Activated CD4-positive, alpha-beta T cell treated with anti-CD3 and anti-CD28 coated beads, Interleukin-2, amount 10 ng/mL, durations not matched to agents 7 days and 5 days (primary cell): ENCODE measurements around the gene CLCN7. TPM values are rescaled to one million over a fixed set of nuclear protein-coding genes. Genes with fewer than 3 reads are reported as not detected.
"Not testable (repeated sequence)": the region's sequence is repeated elsewhere in the genome, so short reads cannot be mapped to it uniquely, and the experiment has no call there.

Source experiments
- CTCF ChIA-PET: fragments of 350-600 bp; sonication (Branson Sonifier 250); formaldehyde crosslinking; loops from one replicate; lab custom pipeline; 2021; ENCODE audit warnings: antibody characterized with exemption; lab: Charles Lee
- POLR2A ChIA-PET: fragments of 350-600 bp; sonication (Branson Sonifier 250); formaldehyde crosslinking; loops from one replicate; lab custom pipeline; 2021; ENCODE audit warnings: antibody characterized with exemption; lab: Charles Lee
- DNase-seq: peaks from one replicate; pipeline ENCODE4 v3.0.0-alpha.2; 2020
- H3K27ac Mint-ChIP-seq: one replicate; pipeline ENCODE4 v1.8.0; 2021; ENCODE audit warnings: mild to moderate bottlenecking, moderate library complexity, mixed read lengths
- H3K27me3 Mint-ChIP-seq: one replicate; pipeline ENCODE4 v1.8.0; 2021; ENCODE audit warnings: mixed read lengths
- H3K36me3 Mint-ChIP-seq: one replicate; pipeline ENCODE4 v1.8.0; 2021; ENCODE audit warnings: low read depth, mixed read lengths
- H3K4me1 Mint-ChIP-seq: one replicate; pipeline ENCODE4 v1.8.0; 2021; ENCODE audit warnings: mixed read lengths
- H3K4me3 Mint-ChIP-seq: one replicate; pipeline ENCODE4 v1.8.0; 2021; ENCODE audit warnings: mild to moderate bottlenecking, moderate library complexity, mixed read lengths
- H3K9me3 Mint-ChIP-seq: one replicate; pipeline ENCODE4 v1.8.0; 2021; ENCODE audit warnings: mixed read lengths
- total RNA-seq, 2 experiments: library from RNA; stranded (reverse); gene quantifications; one replicate each; pipeline ENCODE4 v1.2.3, GENCODE V29; 2021

The CLCN7 gene
- total RNA-seq, 2 experiments from 2014 or later, result 58.3 to 64.0 TPM

DNA sequence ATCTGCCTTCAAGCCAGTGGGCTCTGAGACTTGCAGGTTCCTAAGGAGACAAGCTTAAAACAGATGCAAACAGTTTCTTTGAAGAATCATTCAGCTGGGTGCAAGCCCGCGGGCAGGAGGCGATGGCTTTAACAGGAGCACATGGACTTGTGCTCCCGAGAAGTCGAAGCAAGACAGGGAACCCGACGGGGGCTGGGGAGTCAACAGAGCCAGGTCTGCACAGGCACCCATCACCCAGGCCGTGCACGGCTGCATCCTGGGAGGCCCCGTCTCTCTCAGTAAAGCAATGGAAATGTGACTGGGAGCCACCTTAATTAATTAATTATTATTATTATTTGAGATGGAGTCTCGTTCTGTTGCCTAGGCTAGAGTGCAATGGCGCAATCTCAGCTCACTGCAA is 14.2 kb upstream of the CLCN7 start:
- Mint-ChIP-seq H3K27ac (no peak overlapping the region), H3K9me3 (no peaks in the 10 kb centered on the region), H3K27me3 (no peaks in the 10 kb centered on the region), H3K4me3 (no peak overlapping the region), H3K36me3 (no peaks in the 10 kb centered on the region), H3K4me1 (peaks cover 12% of the 10 kb centered on the region)
- POLR2A ChIA-PET, result no interaction called here
- no peak for DNase-seq
- CTCF ChIA-PET, result no interaction called here

DNA sequence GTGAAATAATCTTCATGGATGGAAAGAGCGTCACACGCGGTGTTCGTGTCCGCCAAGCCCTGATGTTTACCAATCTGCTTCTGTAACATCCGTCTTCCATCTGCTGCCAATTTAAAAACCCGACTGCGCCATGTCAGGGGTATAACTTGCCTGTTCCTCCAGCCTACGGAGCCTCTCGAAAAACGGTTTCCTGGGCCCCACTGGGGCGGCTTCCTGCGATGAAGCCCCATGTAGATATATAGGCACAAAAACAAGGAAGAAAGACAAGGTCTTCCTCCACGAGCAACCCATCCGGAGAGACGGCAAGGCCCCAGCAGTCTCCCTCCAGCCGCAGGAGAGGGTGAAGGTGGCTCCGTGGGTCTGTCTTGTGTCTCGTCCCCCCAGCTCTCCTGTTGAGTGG is 13.8 kb upstream of the CLCN7 start, which contains the start of gene PTX4:
TSS of gene PTX4 (minus strand) at position 326 of the 400 bp plus-strand sequence. CDS start at position 291, 35 bp downstream.
- Mint-ChIP-seq H3K4me1 (peaks cover 10% of the 10 kb centered on the region), H3K27me3 (no peaks in the 10 kb centered on the region), H3K4me3 (no peak within 1 kb of the TSS), H3K36me3 (no peaks in the 10 kb centered on the region), H3K9me3 (no peaks in the 10 kb centered on the region), H3K27ac (no peak within 1 kb of the TSS)
- DNase-seq, result no peak
- ChIA-PET POLR2A (no interaction called here), CTCF (interaction anchor here (1.2 kb wide), 1 partner anchor 18 kb away, joined by 4 read pairs; no protein-coding TSS in a partner anchor)

DNA sequence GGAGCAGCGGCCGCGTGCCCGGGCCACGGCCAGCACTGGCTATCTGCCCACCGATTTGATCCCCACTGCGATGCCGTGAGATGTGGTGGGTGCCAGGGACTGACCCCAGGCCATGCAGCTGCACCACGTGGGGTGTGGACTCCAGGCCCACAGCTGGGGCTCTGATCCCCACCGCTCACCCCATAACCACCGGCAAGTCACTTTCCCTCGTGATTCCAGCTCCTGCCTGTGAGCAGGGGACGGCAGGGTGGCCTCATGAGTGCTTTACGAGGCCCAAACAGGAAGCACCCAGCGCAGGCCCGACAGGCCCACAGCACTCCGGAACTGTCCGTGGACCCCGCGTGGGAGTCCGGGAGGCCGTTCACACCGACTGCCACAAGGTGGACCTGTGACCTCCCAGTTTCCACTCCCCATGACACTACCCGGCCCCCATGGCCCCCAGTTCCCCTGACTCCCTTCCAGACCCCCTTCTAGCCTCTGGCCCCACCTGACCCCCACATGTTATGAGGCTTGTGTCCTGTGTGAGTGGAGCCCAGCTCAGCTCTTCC is 13.3 kb upstream of the CLCN7 start:
- CTCF ChIA-PET, result interaction anchor here (1.2 kb wide), 2 partner anchors 14 to 18 kb away, joined by 3 to 4 read pairs; no protein-coding TSS in a partner anchor
- Mint-ChIP-seq H3K9me3 (no peaks in the 10 kb centered on the region), H3K27me3 (no peaks in the 10 kb centered on the region), H3K4me1 (peaks cover 10% of the 10 kb centered on the region), H3K27ac (no peak overlapping the region), H3K4me3 (no peak overlapping the region), H3K36me3 (no peaks in the 10 kb centered on the region)
- POLR2A ChIA-PET, result no interaction called here
- no peak for DNase-seq

DNA sequence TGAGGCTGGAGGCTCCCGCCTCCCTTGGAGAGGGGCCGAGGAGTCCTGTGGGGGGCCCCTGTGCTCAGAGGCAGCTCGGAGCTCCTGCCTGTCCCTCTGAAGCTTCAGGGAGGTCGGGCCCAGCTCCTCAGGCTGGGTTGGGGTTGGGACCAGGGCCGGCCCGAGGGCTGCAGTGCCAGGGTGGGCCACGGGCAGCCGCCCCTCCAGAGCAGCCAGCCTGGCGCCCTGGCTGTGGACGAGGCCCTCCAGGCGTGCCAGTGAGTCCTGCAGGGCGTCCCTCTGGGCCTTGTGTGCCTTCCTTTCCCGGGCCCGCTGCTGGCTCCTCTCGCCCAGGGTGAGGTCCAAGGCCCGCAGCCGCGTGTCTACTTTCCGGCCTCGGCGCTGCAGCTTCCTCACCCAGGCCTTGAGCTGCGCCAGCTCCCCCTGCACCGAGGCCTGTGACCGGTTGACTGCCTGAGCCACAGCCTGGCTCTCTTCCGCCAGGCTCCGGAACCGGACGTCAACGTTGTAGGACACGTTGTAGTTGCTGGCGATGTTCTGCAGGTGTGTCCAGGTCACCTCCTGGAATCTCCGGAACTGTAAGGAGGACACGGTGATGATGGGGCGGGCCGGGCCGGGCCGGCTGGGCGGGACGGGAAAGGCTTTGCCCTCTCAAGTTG is 12.7 kb upstream of the CLCN7 start:
- Mint-ChIP-seq H3K27me3 (no peaks in the 10 kb centered on the region), H3K36me3 (no peaks in the 10 kb centered on the region), H3K4me3 (no peak overlapping the region), H3K27ac (no peak overlapping the region), H3K9me3 (no peaks in the 10 kb centered on the region), H3K4me1 (peaks cover 6% of the 10 kb centered on the region)
- POLR2A ChIA-PET, result no interaction called here
- CTCF ChIA-PET, result interaction anchor here (1.0 to 1.2 kb wide), 3 partner anchors 12 to 17 kb away, joined by 3 to 4 read pairs (median 3); no protein-coding TSS in a partner anchor
- DNase-seq, result no peak

DNA sequence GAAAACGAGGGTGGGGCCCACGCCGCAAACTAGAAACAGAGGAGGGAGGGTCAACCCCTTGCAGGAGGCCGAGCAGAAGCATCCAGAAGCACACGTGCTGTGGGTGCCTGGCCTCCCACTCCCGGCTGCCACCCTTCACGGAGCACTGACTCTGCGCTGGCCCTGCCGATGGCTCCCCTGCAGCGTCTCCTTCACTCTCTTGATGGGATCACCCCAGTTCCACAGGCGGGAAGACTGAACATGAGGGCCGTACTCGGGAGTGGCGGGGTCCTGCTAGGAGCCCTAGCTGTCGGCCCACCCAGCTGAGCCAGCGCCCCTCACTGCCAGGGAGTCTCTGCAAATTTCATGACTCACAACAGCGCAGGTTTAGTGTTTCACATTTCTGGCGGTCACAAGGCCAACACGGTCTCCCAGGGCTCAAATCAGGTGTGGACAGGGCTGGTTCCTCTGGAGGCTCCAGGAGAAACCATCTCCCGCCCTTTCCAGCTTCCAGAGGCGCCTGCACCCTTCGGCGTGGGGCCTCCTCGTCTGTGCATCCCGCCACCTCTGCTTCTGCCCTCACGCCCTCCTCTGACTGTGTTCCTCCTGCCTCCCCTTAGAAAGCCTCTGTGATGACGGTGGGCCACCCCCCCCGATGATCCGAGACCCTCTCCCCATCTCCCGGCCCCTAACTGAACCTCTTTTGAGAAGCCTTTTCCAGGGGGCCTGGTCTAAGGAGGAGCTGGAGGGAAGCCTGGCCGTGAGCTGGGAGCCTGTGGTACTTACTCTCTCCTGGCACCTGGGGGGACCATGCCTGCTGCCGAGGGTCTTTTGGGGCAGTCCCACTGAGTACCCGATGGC is 11.9 kb upstream of the CLCN7 start:
- Mint-ChIP-seq H3K36me3 (no peaks in the 10 kb centered on the region), H3K4me3 (no peak overlapping the region)
- POLR2A ChIA-PET, result no interaction called here

DNA sequence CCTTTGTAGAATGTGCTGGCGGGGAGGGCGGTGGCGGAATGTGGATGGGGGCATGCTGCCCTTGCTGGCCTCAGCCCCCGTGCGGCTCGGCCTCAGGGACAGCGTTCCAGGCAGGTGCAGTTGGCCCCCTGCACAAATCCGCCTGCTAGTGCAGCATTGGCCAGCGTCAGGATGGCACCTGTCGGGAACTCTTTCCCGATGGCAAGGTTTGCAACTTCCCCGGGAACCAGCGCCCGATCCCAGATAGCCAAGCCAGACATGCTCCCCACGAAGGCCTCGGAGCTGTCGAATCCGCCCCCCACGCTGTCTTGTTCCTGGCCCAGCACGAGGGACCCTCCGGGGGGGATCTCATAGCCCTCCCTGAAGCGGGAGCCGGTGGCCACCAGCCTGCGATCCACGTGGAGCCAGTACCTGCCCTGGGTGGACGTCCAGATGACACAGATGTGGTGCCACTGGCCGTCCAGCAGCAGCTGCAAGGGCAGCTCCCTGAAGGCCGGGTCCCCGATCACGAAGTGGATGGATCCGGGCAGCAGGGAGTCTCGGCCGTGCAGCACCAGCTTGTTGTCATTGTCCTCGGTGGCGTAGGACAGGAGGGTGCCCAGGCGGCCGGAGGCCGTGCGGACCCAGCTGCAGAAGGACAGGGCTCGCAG is 11.1 kb upstream of the CLCN7 start:
- POLR2A ChIA-PET, result no interaction called here
- Mint-ChIP-seq H3K4me3 (no peak overlapping the region), H3K9me3 (no peaks in the 10 kb centered on the region), H3K36me3 (no peaks in the 10 kb centered on the region), H3K27ac (no peak overlapping the region), H3K4me1 (no peaks in the 10 kb centered on the region), H3K27me3 (no peaks in the 10 kb centered on the region)
- no peak for DNase-seq
- CTCF ChIA-PET, result no interaction called here

More for the DNA sequence above, 11.9 kb upstream of the CLCN7 start:
- H3K27ac Mint-ChIP-seq, result no peak overlapping the region
- H3K27me3 Mint-ChIP-seq, result no peaks in the 10 kb centered on the region
- CTCF ChIA-PET, result interaction anchor here (1.0 to 1.2 kb wide), 2 partner anchors 11 to 15 kb away, joined by 3 read pairs; no protein-coding TSS in a partner anchor
- no peak for DNase-seq
- H3K9me3 Mint-ChIP-seq, result no peaks in the 10 kb centered on the region
- H3K4me1 Mint-ChIP-seq, result no peaks in the 10 kb centered on the region

DNA sequence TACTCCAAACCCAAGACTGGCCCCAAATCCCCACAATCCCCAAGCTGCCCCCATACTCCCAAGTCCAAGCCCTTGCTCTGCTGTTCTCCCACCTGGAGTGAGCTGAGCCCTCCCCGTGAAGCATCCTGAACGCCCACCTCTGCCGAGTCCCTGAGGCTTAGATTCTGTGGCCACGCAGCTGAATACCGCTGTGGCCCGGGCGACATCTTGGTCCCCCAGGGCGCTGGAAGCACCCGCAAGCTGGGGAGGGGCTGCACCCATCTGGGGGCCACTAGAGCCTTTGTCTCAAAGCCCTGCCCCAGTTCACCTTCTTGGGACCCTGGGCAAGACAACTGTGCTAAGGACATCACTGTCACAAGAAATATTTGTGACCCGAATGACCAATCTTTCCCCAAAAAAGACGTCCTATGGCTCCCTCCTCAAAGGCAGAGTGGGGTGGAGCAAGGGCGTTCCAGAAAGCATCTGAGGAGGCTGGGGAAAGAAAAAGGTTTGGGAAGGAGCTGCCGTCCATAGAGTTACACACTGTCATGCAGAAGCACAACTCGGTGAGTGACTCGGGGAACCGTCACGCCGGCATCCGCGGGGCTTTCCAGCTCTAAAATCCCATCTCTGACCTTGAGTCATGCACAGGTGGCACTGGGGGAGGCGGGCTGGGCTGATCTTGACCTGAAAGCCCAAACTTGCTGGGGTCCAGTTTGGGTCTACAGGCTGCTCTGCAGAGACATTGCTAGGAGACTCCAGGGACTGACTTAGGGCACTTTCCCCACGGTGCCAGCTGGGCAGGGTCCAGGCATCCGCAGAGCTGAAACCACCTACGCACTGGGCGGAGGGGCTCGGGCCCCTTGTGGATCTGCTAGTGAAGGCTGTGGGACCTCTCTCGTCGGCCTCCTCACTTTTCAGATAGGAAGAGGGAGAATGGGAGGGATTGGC is 7.3 kb upstream of the CLCN7 start:
- H3K27ac Mint-ChIP-seq, result no peak overlapping the region
- H3K4me3 Mint-ChIP-seq, result no peak overlapping the region
- H3K4me1 Mint-ChIP-seq, result no peaks in the 10 kb centered on the region
- H3K9me3 Mint-ChIP-seq, result no peaks in the 10 kb centered on the region
- no peaks in the 10 kb centered on the region for H3K27me3 Mint-ChIP-seq
- CTCF ChIA-PET, result interaction anchor here (0.5 to 1.4 kb wide), 2 partner anchors 10 to 387 kb away, joined by 3 to 4 read pairs; partner anchors contain the start of gene TELO2
- H3K36me3 Mint-ChIP-seq, result no peaks in the 10 kb centered on the region
- POLR2A ChIA-PET, result no interaction called here
- no peak for DNase-seq

DNA sequence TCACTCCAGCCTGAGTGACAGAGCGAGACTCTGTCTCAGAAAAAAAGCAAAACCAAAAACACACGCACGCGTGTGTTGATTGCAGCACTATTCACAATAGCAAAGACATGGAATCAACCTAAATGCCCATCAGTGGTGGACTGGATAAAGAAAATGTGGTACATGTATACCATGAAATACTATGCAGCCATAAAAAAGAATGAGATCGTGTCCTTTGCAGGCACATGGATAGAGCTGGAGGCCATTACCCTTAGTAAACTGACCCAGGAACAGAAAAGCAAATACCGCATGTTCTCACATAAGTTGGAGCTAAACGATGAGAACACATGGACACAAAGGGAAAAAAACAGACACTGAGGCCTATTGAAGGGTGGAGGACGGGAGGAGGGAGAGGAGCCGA is 4.1 kb upstream of the CLCN7 start:
- POLR2A ChIA-PET, H3K4me3 Mint-ChIP-seq, CTCF ChIA-PET: not testable (repeated sequence)

DNA sequence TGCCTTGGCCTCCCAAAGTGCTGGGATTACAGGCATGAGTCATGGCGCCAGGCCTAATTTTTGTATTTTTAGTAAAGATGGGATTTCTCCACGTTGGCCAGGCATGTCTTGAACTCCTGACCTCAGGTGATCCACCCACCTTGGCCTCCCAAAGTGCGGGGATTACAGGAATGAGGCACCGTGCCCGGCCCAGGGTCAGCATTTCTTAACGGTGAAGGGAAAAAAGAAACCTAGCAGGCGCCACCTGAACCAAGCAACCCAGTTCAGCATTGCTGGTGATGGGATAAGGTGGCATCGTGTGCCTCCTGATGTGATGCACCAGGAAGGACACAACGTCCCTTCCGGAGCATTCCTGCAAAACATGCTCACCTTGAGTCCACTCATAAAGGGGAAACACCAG is 2.2 kb upstream of the CLCN7 start:
- CTCF ChIA-PET, result interaction anchor here (0.6 to 1.1 kb wide), 2 partner anchors 229 to 962 kb away, joined by 3 to 4 read pairs; partner anchors contain the start of gene MAPK8IP3

More for the DNA sequence above, 4.1 kb upstream of the CLCN7 start:
- not testable (repeated sequence) for DNase-seq, H3K27me3 Mint-ChIP-seq, H3K9me3 Mint-ChIP-seq, H3K36me3 Mint-ChIP-seq, H3K27ac Mint-ChIP-seq, H3K4me1 Mint-ChIP-seq

DNA sequence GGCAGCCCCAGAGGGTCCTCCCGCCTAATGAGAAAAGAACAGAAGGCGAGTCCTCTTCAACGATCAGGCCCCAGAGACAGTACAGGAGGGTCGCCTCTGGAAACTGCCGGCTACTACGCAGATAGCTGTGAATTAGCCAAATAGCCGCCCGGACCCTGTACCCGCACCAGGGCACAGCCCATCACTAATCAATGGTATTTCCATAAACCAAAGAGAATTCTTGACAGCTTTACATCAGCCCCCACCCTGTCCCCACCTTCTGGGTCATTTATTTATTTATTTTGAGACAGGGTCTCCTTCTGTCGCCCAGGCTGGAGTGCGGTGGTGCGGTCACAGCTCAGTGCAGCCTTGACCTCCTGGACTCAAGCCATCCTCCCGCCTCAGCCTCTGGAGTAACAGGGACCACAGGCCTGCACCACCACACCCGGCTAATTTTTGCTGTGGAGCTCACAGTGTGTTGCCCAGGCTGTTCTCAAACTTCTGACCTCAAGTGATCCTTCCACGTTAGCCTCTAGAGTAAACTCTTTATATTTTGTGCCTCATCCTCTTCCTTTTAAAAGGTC is 805 bp upstream of the CLCN7 start:
- Mint-ChIP-seq H3K27ac (peak overlapping the region; percentile 90), H3K27me3 (no peaks in the 10 kb centered on the region)
- CTCF ChIA-PET, result interaction anchor here (0.8 to 1.1 kb wide), 2 partner anchors 11 to 97 kb away, joined by 3 read pairs; no protein-coding TSS in a partner anchor

More for the DNA sequence above, 2.2 kb upstream of the CLCN7 start:
- peaks cover 16% of the 10 kb centered on the region for H3K4me1 Mint-ChIP-seq
- no peak overlapping the region for H3K27ac Mint-ChIP-seq
- POLR2A ChIA-PET, result no interaction called here
- no peak for DNase-seq
- no peaks in the 10 kb centered on the region for H3K9me3 Mint-ChIP-seq
- H3K27me3 Mint-ChIP-seq, result no peaks in the 10 kb centered on the region
- no peak overlapping the region for H3K4me3 Mint-ChIP-seq
- H3K36me3 Mint-ChIP-seq, result no peaks in the 10 kb centered on the region

DNA sequence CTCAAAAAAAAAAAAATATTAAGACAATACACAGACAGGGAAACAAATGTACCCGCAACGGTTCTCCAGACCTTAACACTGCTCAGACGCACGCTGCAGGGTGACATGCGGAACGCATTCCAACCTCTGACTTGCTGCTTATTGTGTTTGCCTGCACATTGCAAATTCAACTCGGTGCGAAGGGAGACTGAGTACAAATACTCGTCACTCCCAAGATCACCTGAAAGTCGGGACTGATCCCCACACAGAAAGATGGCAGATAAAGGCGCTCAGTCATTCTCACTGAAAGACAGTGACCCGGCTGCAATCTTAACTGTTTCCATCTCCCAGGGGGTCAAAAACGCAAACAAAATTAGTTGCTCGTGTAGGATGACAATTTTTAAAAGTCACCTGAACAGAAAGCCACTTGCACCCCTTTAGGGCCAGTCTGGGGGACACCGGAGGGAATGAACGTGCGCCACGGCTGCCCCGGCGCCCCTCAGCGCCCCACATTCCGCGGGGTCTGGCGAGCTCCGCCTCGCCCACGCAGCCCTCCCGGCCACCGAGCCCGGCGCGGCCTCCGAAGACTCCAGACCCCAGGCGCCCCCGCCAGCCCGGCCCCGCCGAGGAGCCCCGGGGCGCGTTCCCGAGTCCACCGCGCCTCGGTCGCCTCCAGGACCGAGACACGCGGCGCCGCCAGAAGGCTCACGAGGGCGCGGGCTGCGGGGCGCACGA is 589 bp downstream of the CLCN7 start:
- H3K4me3 Mint-ChIP-seq, result peak overlapping the region; percentile 72
- no peaks in the 10 kb centered on the region for H3K27me3 Mint-ChIP-seq
- peak overlapping the region; percentile 41 for H3K27ac Mint-ChIP-seq
- peaks cover 32% of the 10 kb centered on the region for H3K4me1 Mint-ChIP-seq
- ChIA-PET CTCF (no interaction called here), POLR2A (no interaction called here)
- no peaks in the 10 kb centered on the region for H3K36me3 Mint-ChIP-seq
- H3K9me3 Mint-ChIP-seq, result no peaks in the 10 kb centered on the region
- DNase-seq, result no peak

More for the DNA sequence above, 805 bp upstream of the CLCN7 start:
- Mint-ChIP-seq H3K4me3 (peak overlapping the region; percentile 81), H3K9me3 (no peaks in the 10 kb centered on the region), H3K4me1 (peaks cover 27% of the 10 kb centered on the region), H3K36me3 (no peaks in the 10 kb centered on the region)
- DNase-seq, result no peak
- POLR2A ChIA-PET, result no interaction called here
